HepG2 (cell line): ENCODE data around the gene EGFLAM.

Source experiments
- ARID2 ChIP-seq: sonication (generic); formaldehyde crosslinking; IDR thresholded peaks from 2 replicates; pipeline ENCODE4 v1.8.1; 2022; ENCODE audit warnings: mild to moderate bottlenecking, missing genetic modification reagents, borderline replicate concordance
- ARNT2 ChIP-seq: sonication (generic); formaldehyde crosslinking; IDR thresholded peaks from 2 replicates; pipeline ENCODE4 v1.8.0; 2022; ENCODE audit warnings: mild to moderate bottlenecking, low read depth, missing genetic modification reagents, moderate library complexity
- CREB1 ChIP-seq, 2 experiments: fragments of 450-650 bp in 1 of 2; IDR thresholded peaks; 2 replicates each; pipeline ENCODE4 v1.6.1; 2016 to 2017; ENCODE audit warnings: control low read depth in 1 of 2, mild to moderate bottlenecking in 1 of 2, missing compliant biosample characterization in 1 of 2, missing genetic modification characterization in 1 of 2
- MAFF ChIP-seq: IDR thresholded peaks from 2 replicates; pipeline ENCODE4 v1.6.1; 2011; ENCODE audit warnings: low read depth, low read length, improper control_type of control experiment
- MED8 ChIP-seq: sonication (generic); formaldehyde crosslinking; IDR thresholded peaks from 2 replicates; pipeline ENCODE4 v1.8.1; 2023; ENCODE audit warnings: mild to moderate bottlenecking, missing genetic modification reagents; ENCODE audit not compliant: insufficient replicate concordance
- NCOR1 ChIP-seq: fragments of 200-600 bp; sonication (generic); IDR thresholded peaks from 2 replicates; pipeline ENCODE4 v1.7.0; 2017; ENCODE audit warnings: antibody characterized with exemption, low read length, borderline replicate concordance
- SKI ChIP-seq: fragments of 450-650 bp; IDR thresholded peaks from one replicate; pipeline ENCODE4 v1.6.1; 2018; ENCODE audit warnings: mild to moderate bottlenecking; ENCODE audit not compliant: partially characterized antibody
- YY1 ChIP-seq: IDR thresholded peaks from 2 replicates; pipeline ENCODE4 v1.6.1; 2011; ENCODE audit warnings: low read length, low read depth, moderate library complexity, mild to moderate bottlenecking; ENCODE audit not compliant: insufficient read depth, insufficient replicate concordance
- ZBTB21 ChIP-seq: sonication (generic); formaldehyde crosslinking; IDR thresholded peaks from 2 replicates; pipeline ENCODE4 v1.4.0; 2020; ENCODE audit warnings: missing genetic modification reagents
- ZNF430 ChIP-seq: sonication (generic); formaldehyde crosslinking; IDR thresholded peaks from 2 replicates; pipeline ENCODE4 v1.9.0; 2021; ENCODE audit warnings: mild to moderate bottlenecking, missing genetic modification reagents
- TF ChIP-seq, protein P1 (sequence below): sonication (generic); formaldehyde crosslinking; conservative IDR thresholded peaks from 2 replicates; pipeline ENCODE4 v1.4.0; 2020; ENCODE audit warnings: missing genetic modification reagents
- TF ChIP-seq, protein P2 (sequence below): sonication (generic); formaldehyde crosslinking; IDR thresholded peaks from 2 replicates; pipeline ENCODE4 v1.5.0; 2020; ENCODE audit warnings: mild to moderate bottlenecking, missing genetic modification reagents, moderate library complexity
- TF ChIP-seq, protein P3 (sequence below): sonication (generic); formaldehyde crosslinking; IDR thresholded peaks from 2 replicates; pipeline ENCODE4 v1.4.0; 2020; ENCODE audit warnings: missing genetic modification reagents
- TF ChIP-seq, protein P4 (sequence below): sonication (generic); formaldehyde crosslinking; IDR thresholded peaks from 2 replicates; pipeline ENCODE4 v1.8.1; 2023; ENCODE audit warnings: missing genetic modification reagents, mild to moderate bottlenecking, borderline replicate concordance

DNA sequence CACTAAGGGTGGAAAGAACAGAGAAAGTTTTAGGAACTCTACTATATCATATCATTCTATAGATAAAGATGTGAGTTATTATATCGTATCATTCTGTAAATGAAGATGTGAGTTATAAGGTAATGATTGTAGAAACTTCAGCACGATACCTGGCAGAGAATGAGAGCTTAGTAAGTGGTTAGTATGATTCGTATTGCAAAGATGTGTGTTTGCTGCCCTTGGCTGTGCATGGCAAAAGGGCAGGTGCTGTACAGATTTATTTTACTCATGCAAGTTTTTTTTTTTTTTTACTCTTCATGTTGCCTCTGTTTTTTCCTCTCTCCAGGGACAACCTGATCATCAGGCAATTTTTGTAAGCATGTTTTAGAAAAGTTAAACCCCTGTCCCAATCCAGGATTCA is 83.3 kb downstream of the EGFLAM start:
- TF ChIP-seq, protein P1, sequence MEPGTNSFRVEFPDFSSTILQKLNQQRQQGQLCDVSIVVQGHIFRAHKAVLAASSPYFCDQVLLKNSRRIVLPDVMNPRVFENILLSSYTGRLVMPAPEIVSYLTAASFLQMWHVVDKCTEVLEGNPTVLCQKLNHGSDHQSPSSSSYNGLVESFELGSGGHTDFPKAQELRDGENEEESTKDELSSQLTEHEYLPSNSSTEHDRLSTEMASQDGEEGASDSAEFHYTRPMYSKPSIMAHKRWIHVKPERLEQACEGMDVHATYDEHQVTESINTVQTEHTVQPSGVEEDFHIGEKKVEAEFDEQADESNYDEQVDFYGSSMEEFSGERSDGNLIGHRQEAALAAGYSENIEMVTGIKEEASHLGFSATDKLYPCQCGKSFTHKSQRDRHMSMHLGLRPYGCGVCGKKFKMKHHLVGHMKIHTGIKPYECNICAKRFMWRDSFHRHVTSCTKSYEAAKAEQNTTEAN (CRISPR knock-in tag) = no peak
- TF ChIP-seq ZNF430 (CRISPR knock-in tag) (no peak), ARID2 (CRISPR knock-in tag) (no peak), MED8 (CRISPR knock-in tag) (no peak), MAFF (no peak), SKI (no peak), ARNT2 (CRISPR knock-in tag) (no peak), NCOR1 (no peak), CREB1 (IDR thresholded peaks at IDR 0.05) (no peak), CREB1 (CRISPR knock-in tag; IDR thresholded peaks at IDR 0.05) (no peak), ZBTB21 (CRISPR knock-in tag) (no peak), YY1 (no peak)
- TF ChIP-seq, protein P2, sequence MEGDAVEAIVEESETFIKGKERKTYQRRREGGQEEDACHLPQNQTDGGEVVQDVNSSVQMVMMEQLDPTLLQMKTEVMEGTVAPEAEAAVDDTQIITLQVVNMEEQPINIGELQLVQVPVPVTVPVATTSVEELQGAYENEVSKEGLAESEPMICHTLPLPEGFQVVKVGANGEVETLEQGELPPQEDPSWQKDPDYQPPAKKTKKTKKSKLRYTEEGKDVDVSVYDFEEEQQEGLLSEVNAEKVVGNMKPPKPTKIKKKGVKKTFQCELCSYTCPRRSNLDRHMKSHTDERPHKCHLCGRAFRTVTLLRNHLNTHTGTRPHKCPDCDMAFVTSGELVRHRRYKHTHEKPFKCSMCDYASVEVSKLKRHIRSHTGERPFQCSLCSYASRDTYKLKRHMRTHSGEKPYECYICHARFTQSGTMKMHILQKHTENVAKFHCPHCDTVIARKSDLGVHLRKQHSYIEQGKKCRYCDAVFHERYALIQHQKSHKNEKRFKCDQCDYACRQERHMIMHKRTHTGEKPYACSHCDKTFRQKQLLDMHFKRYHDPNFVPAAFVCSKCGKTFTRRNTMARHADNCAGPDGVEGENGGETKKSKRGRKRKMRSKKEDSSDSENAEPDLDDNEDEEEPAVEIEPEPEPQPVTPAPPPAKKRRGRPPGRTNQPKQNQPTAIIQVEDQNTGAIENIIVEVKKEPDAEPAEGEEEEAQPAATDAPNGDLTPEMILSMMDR (CRISPR knock-in tag) = no peak
- TF ChIP-seq, protein P3, sequence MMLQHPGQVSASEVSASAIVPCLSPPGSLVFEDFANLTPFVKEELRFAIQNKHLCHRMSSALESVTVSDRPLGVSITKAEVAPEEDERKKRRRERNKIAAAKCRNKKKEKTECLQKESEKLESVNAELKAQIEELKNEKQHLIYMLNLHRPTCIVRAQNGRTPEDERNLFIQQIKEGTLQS (CRISPR knock-in tag) = no peak
- TF ChIP-seq, protein P4, sequence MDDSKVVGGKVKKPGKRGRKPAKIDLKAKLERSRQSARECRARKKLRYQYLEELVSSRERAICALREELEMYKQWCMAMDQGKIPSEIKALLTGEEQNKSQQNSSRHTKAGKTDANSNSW (CRISPR knock-in tag) = no peak
